Stomach smooth muscle (tissue), 2 donors: ENCODE measurements around the gene SCLY.

Experiments used
- H3K27ac ChIP-seq: one replicate; pipeline ENCODE4 v1.7.0; 2013; ENCODE audit warnings: mild to moderate bottlenecking, low read length, inconsistent platforms
- H3K27me3 ChIP-seq, 2 donors: one replicate each; pipeline ENCODE4 v1.7.0; 2013; ENCODE audit warnings: low read length in 2 of 2; ENCODE audit not compliant: insufficient read depth in 2 of 2, control insufficient read depth in 1 of 2
- H3K36me3 ChIP-seq, 2 donors: one replicate each; pipeline ENCODE4 v1.7.0; 2013; ENCODE audit warnings: low read length in 2 of 2; ENCODE audit not compliant: control insufficient read depth in 2 of 2, insufficient read depth in 2 of 2
- H3K4me1 ChIP-seq: one replicate; pipeline ENCODE4 v1.7.0; 2013; ENCODE audit warnings: low read length; ENCODE audit not compliant: control insufficient read depth, insufficient read depth
- H3K4me3 ChIP-seq, 2 donors: one replicate each; pipeline ENCODE4 v1.7.0; 2013; ENCODE audit warnings: low read length in 2 of 2
- H3K9ac ChIP-seq, 2 donors: one replicate each; pipeline ENCODE4 v1.7.0; 2013; ENCODE audit warnings: low read length in 2 of 2, mild to moderate bottlenecking in 1 of 2
- H3K9me3 ChIP-seq, 2 donors: one replicate each; pipeline ENCODE4 v1.7.0; 2013; ENCODE audit warnings: low read length in 2 of 2; ENCODE audit not compliant: control insufficient read depth in 2 of 2
- donor health status: healthy.
- donor health status: Pancreatic carcinoma.

SCLY gene

GRCh38 chr2:238123218-238123971 is 62.6 kb downstream of the SCLY start:
- Histone ChIP-seq H3K27ac (no peak overlapping the region), H3K36me3 (no peaks in the 10 kb centered on the region)

GRCh38 chr2:238123991-238124470 is 63.2 kb downstream of the SCLY start:
- H3K9ac ChIP-seq: no peak overlapping the region
- no peak overlapping the region for H3K27ac ChIP-seq
- peaks cover 0 to 2% of the 10 kb centered on the region in 2 donors for H3K27me3 ChIP-seq
- no peak overlapping the region for H3K4me3 ChIP-seq
- peaks cover 8% of the 10 kb centered on the region for H3K4me1 ChIP-seq
- no peaks in the 10 kb centered on the region for H3K9me3 ChIP-seq
- H3K36me3 ChIP-seq: no peaks in the 10 kb centered on the region

More at GRCh38 chr2:238123218-238123971, 62.6 kb downstream of the SCLY start:
- H3K9ac ChIP-seq: no peak overlapping the region
- H3K9me3 ChIP-seq: no peaks in the 10 kb centered on the region
- peaks cover 0 to 2% of the 10 kb centered on the region in 2 donors for H3K27me3 ChIP-seq
- peaks cover 8% of the 10 kb centered on the region for H3K4me1 ChIP-seq
- no peak overlapping the region for H3K4me3 ChIP-seq

GRCh38 chr2:238124488-238125126 is 63.8 kb downstream of the SCLY start:
- Histone ChIP-seq H3K4me1 (peaks cover 8% of the 10 kb centered on the region), H3K27me3 (peaks cover 0 to 2% of the 10 kb centered on the region in 2 donors), H3K4me3 (no peak overlapping the region), H3K36me3 (no peaks in the 10 kb centered on the region), H3K27ac (no peak overlapping the region), H3K9ac (no peak overlapping the region), H3K9me3 (no peaks in the 10 kb centered on the region)

GRCh38 chr2:238125127-238125885 is 64.5 kb downstream of the SCLY start:
- H3K4me1 ChIP-seq: peaks cover 6% of the 10 kb centered on the region

GRCh38 chr2:238126338-238126737 is 65.5 kb downstream of the SCLY start:
- Histone ChIP-seq H3K4me3 (no peak overlapping the region), H3K4me1 (peaks cover 6% of the 10 kb centered on the region), H3K9me3 (no peaks in the 10 kb centered on the region), H3K9ac (peak overlapping the region in 1 of 2 donors; percentile 13), H3K27ac (no peak overlapping the region), H3K36me3 (no peaks in the 10 kb centered on the region), H3K27me3 (peaks cover 0 to 2% of the 10 kb centered on the region in 2 donors)

More at GRCh38 chr2:238125127-238125885, 64.5 kb downstream of the SCLY start:
- Histone ChIP-seq H3K9me3 (no peaks in the 10 kb centered on the region), H3K9ac (no peak overlapping the region), H3K27ac (no peak overlapping the region), H3K36me3 (no peaks in the 10 kb centered on the region), H3K27me3 (peaks cover 0 to 2% of the 10 kb centered on the region in 2 donors), H3K4me3 (no peak overlapping the region)

- peaks cover 0 to 2% of the 10 kb centered on the region in 2 donors for H3K27me3 ChIP-seq
- no peak overlapping the region for H3K27ac ChIP-seq
- peak overlapping the region in 1 of 2 donors; percentile 58 for H3K9ac ChIP-seq
- no peaks in the 10 kb centered on the region for H3K9me3 ChIP-seq
- no peaks in the 10 kb centered on the region for H3K36me3 ChIP-seq
- H3K4me3 ChIP-seq: peak overlapping the region in 1 of 2 donors; percentile 44
- peaks cover 6% of the 10 kb centered on the region for H3K4me1 ChIP-seq
Observed at GRCh38 chr2:238126775-238127164, 66.0 kb downstream of the SCLY start.

- Histone ChIP-seq H3K9me3 (no peaks in the 10 kb centered on the region), H3K27me3 (peaks cover 0 to 2% of the 10 kb centered on the region in 2 donors), H3K4me3 (peak overlapping the region in 1 of 2 donors; percentile 44), H3K9ac (peak overlapping the region in 1 of 2 donors; percentile 58), H3K27ac (no peak overlapping the region), H3K36me3 (no peaks in the 10 kb centered on the region), H3K4me1 (peaks cover 6% of the 10 kb centered on the region)
Observed at GRCh38 chr2:238127165-238128060, 66.6 kb downstream of the SCLY start.

GRCh38 chr2:238128061-238128440 is 67.2 kb downstream of the SCLY start:
- H3K9me3 ChIP-seq: no peaks in the 10 kb centered on the region

GRCh38 chr2:238128534-238129001 is 67.8 kb downstream of the SCLY start:
- Histone ChIP-seq H3K27ac (no peak overlapping the region), H3K27me3 (peaks cover 0 to 2% of the 10 kb centered on the region in 2 donors), H3K4me1 (peaks cover 6% of the 10 kb centered on the region)

More at GRCh38 chr2:238128061-238128440, 67.2 kb downstream of the SCLY start:
- no peak overlapping the region for H3K27ac ChIP-seq
- no peak overlapping the region for H3K9ac ChIP-seq
- no peak overlapping the region for H3K4me3 ChIP-seq
- no peaks in the 10 kb centered on the region for H3K36me3 ChIP-seq
- peaks cover 0 to 2% of the 10 kb centered on the region in 2 donors for H3K27me3 ChIP-seq
- peaks cover 6% of the 10 kb centered on the region for H3K4me1 ChIP-seq

More at GRCh38 chr2:238128534-238129001, 67.8 kb downstream of the SCLY start:
- Histone ChIP-seq H3K4me3 (no peak overlapping the region), H3K9ac (no peak overlapping the region), H3K36me3 (no peaks in the 10 kb centered on the region), H3K9me3 (no peaks in the 10 kb centered on the region)
